H1 (cell line): ENCODE results near the gene FIBIN. TPM values are rescaled to one million over a fixed set of nuclear protein-coding genes. Genes with fewer than 3 reads are reported as not detected.

ENCODE experiments used
- CBX8 ChIP-seq: fragments of 300-800, 300-1000 bp; sonication (generic); IDR thresholded peaks from 2 replicates; pipeline ENCODE4 v1.7.1; 2016; ENCODE audit warnings: low read depth, low read length, borderline replicate concordance
- HDAC6 ChIP-seq: IDR thresholded peaks from one replicate; pipeline ENCODE4 v1.7.1; 2012; ENCODE audit warnings: low read depth, mild to moderate bottlenecking, inconsistent platforms, low read length, moderate library complexity
- NRF1 ChIP-seq: IDR thresholded peaks from 2 replicates; pipeline ENCODE4 v1.6.1; 2011; ENCODE audit warnings: mild to moderate bottlenecking, low read depth, low read length, improper control_type of control experiment
- PHF8 ChIP-seq: fragments of 200-600 bp; sonication (generic); conservative IDR thresholded peaks from 2 replicates; pipeline ENCODE4 v1.7.1; 2012; ENCODE audit warnings: low read depth, mild to moderate bottlenecking, inconsistent platforms, low read length, moderate library complexity
- POU5F1 ChIP-seq: IDR thresholded peaks from 2 replicates; pipeline ENCODE4 v1.6.1; 2011; ENCODE audit warnings: low read depth, mild to moderate bottlenecking, low read length, moderate library complexity
- RBBP5 ChIP-seq: IDR thresholded peaks from 2 replicates; pipeline ENCODE4 v1.7.1; 2012; ENCODE audit warnings: low read depth, mild to moderate bottlenecking, inconsistent platforms, low read length, moderate library complexity, borderline replicate concordance
- SUZ12 ChIP-seq: fragments of 200-600 bp; sonication (generic); IDR thresholded peaks from 2 replicates; pipeline ENCODE4 v1.6.1; 2012; ENCODE audit warnings: mild to moderate bottlenecking, inconsistent platforms, low read length, moderate library complexity, mixed read lengths
- YY1 ChIP-seq: IDR thresholded peaks from 2 replicates; pipeline ENCODE4 v1.6.1; 2011; ENCODE audit warnings: low read depth, mild to moderate bottlenecking, low read length
- ZNF274 ChIP-seq: IDR thresholded peaks from 2 replicates; pipeline ENCODE4 v1.7.0; 2012; ENCODE audit warnings: low read length, borderline replicate concordance; ENCODE audit errors: extremely low read depth
- polyA plus RNA-seq, 7 experiments: library from polyadenylated mRNA; depleted of rRNA in 3 of 7; stranded (reverse) in 5 of 7; unstranded in 2 of 7; fragments of >200 nt in 5 of 7; fragments of 200-250 nt in 2 of 7; gene quantifications; 1 replicate in 5 of 7; 2 replicates in 1 of 7; 4 replicates in 1 of 7; pipeline versions ENCODE4 v1.2.1 to v1.2.3, GENCODE V29; 2011 to 2013; ENCODE audit warnings: missing spikeins in 2 of 7, mixed read lengths in 2 of 7
- total RNA-seq: library from RNA; stranded (reverse); fragmentation: NEBNext Ultra II Directional; extraction: Animal tissue kit (Norgen Biotek cat#: 25700); gene quantifications from 2 replicates; pipeline ENCODE4 v1.2.1, GENCODE V29; 2021

FIBIN gene
- total and polyA plus RNA-seq, 2 of the 8 experiments (the other 6 are each of a cell fraction or from before 2014, with no cell fraction given): 0.38 to 0.45 TPM

DNA sequence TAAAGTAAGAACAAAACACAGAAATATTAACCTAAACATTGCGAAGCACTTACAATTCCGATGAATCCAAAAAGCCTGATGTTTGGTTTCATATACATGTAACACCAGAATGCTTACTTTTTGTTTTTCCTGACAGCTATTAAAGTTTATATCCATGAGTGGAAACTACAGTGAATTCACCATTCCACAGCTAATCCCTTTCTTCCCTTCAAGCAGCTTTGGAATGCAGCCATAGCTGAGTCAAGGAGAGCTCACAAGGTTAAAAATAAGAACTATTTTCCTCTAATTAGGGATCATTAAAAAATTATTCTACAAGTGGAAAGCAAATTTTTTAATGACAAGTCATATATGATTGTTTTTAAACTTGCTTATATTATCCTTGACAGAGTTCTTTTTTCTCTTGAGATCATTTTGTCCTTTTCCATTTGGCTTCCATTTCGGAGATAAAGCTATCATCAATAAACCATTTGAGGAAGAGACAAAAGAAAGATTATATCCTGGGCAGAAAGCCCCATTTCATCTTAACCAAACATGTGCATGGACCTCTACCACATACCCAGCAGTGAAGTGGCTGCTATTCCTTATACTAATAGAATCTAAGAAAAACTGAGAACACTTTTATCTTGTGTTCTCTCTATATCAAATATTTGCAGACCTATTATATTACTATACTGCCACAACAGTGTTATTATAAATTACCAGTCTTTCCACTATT lies 19.7 kb upstream of the FIBIN start (continued):
- TF ChIP-seq PHF8: no peak
- TF ChIP-seq POU5F1: no peak
- no peak for TF ChIP-seq ZNF274
- TF ChIP-seq SUZ12: no peak
- no peak for TF ChIP-seq CBX8
- TF ChIP-seq RBBP5: no peak
- no peak for TF ChIP-seq YY1
- TF ChIP-seq NRF1: no peak
- TF ChIP-seq HDAC6: no peak
